Stimulated activated CD4-positive, alpha-beta T cell treated with anti-CD3 and anti-CD28 coated beads, Interleukin-2, amount 100 ng/mL, for 4 hours (primary cell): ENCODE data around the gene DNASE1.
"Not testable (repeated sequence)": the region's sequence is repeated elsewhere in the genome, so short reads cannot be mapped to it uniquely, and the experiment has no call there.

Experiments
- DNase-seq: peaks from one replicate; pipeline ENCODE4 v3.0.0-alpha.2; 2020; ENCODE audit warnings: low read depth

The DNASE1 gene, protein sequence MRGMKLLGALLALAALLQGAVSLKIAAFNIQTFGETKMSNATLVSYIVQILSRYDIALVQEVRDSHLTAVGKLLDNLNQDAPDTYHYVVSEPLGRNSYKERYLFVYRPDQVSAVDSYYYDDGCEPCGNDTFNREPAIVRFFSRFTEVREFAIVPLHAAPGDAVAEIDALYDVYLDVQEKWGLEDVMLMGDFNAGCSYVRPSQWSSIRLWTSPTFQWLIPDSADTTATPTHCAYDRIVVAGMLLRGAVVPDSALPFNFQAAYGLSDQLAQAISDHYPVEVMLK

DNA sequence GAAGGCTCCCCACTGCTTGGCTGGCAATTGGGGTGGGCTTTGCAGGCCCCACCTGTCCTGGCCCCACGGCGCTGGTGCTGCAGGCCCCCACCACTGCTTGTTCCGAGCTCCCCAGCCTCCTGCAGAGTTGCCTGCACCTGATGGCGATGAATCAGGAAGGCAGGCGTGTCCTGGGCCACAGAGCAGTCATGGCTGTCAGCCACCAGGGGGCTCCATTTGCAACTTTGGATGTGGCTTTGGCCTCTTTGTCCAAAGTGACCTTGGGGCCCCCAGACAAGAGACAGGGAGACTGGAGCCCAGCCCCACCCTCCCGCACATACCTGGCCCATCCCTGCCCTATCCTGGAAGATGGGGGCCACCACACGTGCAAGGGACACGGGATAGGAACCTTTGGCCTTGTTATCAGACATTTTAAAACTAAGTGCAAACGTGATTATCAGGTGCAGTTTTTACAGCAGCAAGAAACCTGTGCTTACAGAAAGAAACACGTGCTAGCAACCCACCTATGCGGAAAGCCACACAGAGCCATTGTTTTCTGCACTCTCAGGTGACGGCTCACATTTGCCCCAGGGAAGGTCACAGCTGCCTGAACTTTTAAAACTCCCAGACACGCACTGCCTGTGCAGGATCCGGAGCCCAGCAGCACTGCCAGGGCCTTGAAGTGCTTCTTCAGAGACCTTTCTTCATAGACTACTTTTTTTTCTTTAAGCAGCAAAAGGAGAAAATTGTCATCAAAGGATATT, at the start of gene DNASE1:
Gene DNASE1, plus strand, starts transcription at position 443 of the 743 bp plus-strand sequence. CDS start 683 bp downstream, outside the sequence.
- peak; percentile 19 for DNase-seq

DNA sequence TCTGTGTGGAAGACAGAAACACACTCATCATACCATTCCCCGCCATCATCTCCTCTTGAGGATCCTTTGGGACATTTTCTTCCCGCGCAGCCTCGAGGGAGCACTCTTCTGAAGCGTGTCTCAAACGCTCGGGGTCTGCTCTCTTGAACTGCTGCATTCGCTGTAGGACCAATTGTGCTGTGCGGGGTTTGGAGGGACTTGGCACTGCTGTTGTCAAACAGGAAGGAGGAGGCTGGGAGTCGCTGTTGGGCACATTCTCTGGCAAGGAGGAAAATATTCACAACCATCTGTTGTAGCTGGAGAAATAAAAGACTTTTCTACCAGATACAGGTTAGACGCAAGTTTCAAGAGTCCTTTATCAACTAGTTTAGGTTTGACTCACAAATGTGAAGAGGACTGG, 48.0 kb upstream of the DNASE1 start:
- no peak for DNase-seq

DNA sequence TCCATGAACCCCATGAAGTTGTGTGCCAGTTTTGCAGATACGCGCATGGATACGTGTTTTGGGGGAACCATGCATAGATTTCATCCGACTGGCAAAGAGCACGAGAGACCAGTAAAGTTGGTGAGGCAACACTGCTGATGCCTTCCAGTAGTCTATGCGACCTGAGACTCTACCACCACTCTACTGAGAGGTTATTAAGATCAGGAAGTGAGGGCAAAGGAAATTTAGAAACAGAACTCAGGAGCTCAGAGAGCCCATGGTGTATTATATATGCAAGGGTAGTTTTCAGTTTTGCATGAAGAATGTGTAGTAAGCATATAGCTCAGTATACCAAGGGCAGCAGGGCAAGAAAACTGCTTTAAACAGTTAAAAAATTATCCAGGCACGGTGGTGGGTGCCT, 47.3 kb upstream of the DNASE1 start:
- DNase-seq = no peak

DNA sequence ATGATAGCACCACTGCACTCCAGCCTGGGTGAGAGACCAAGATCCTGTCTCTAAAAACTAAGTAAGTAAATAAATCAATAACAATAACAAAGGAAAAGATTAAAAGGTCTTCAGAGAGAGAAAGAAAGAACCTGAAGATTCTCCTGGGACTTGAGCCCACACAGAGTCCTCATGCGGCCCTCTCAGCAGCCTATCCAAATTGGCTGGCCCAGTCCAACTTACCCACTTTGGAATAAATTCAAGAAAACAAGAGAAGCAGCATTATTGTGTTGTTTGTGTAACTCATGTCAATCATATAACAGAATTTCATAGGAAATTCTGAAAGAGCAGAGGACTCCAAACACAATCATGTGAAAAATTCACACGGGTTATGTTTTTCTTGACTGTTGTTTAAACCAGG, 46.9 kb upstream of the DNASE1 start:
- DNase-seq = no peak

DNA sequence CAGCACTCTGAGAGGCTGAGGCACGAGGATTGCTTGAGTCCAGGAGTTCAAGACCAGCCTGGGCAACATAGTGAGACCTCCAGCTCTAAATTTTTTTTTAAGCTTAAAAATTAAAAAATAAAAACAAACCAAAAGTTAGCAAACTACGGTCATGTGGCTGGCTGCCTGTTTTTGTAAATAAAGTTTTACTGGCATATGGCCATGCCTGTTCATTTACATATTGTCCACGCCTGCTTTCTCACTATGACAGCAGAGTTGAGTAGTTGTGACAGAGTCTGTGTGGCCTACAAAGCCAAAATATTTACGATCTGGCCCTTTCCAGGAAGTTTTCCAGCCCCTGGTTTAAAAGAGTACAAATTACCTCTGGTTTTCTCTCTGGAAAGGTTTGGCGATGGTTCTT, 46.4 kb upstream of the DNASE1 start:
- DNase-seq = no peak

DNA sequence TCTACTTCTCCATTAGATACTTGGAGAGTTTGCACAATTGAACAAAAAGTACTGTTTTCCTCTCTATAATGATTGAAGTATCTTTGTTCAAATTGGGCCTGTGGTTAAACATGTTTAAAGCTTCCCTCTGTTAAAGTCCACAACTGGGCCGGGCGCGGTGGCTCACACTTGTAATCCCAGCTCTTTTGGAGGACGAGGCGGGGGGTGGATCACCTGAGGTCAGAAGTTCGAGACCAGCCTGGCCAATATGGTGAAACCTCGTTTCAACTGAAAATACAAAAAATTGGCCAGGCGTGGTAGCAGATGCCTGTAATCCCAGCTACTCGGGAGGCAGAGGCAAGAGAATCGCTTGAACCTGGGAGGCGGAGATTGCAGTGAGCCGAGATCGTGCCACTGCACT, 45.5 kb upstream of the DNASE1 start:
- DNase-seq = not testable (repeated sequence)

DNA sequence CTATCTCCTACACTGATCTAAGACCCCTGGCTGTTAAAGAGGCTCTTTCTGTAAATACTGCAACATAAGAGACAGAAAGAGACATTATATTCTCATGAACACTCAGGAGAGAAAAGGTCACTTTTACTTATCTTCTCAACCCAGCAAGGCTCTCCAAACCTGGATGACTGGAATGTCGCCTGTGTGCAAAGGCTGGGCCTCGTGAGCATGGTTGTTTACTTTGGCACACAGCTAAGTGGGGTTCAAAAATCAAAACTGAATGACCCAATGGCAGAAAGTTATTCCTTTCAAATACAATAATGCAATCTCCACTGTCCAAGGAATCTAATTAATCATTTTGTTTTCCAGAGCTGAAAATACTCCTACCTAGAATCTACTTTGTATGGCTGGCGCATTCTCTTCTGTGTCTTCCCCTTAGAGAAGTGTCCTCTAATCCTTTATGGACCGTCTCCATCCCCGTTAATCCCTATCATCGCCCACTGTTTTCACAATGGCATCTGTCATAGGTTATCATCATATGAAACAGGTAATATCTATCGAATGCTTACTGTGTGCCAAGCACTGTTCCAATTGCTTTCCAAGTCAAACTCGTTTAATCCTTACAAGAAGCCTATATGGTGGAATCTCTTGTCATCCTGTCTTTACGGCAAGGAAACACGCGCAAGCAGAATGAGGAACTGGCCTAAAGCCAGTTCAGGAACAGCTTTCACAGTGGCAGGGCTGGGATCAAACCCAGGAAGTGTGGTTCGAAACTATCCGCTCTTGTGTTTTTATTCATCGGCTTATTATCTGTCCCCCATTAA, 44.4 kb upstream of the DNASE1 start:
- no peak for DNase-seq

DNA sequence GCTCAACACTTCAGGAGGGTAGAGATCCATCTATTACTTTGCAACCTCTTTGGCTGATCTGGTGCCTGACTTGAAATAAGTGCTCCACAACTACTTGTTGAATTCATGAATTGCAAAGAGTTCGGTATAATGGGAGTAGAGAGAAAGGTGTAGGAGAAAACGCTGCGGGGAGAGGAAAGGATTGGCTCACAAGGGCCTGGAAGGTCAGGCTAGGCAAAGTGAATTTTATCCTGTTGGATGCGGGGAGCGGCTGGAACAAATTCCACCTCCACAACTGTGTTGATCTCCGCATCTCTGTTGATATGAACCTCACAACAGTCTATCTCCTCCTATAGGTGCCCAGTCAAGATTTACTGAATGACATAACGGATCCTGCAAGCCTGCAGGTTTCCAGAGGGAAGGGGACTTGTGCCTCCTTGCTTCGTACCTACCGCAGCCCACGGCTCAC, 43.8 kb upstream of the DNASE1 start:
- no peak for DNase-seq

DNA sequence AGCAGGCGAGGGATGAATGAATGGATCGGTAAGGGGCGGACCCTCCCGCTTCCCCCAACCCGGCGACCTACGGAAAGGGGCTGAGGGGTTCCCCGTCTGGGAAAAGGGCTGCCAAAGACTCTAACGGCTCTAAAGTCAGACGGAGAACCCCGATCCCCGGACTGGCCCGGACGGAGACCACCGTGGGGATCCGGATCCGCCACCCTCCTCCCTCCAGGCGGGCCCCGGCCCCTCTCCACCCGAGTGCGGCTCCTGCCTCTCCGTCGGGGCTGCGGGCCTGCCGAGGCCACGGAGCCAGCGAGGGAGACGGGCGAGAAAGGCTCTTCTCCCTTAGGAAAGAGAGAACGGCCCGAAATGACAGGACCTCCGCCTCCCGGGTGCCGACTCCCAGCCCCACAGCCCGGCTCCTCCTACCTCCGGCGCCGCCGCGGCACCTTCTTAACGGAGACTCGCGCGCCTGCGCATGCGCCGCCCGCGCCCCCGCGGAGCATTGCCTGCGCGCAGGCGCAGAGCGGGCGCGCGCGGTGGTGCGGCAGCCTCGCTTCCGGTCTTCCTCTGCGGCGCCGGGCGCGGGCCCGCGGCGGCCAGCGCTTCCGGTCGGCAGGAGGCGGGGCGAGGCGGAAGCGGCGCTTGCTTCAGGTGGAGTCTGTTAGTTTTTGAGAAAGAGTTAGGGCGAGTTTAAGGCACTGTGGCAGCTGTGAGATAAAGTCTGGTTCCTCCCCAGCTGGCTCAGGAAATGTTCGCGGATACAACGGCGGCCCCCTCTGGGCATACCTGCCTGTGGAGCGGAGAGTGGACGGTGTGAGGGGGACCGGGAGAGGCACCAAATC, 43.1 kb upstream of the DNASE1 start, which contains the start of gene SLX4:
Gene SLX4, minus strand, starts transcription at position 461 of the 830 bp plus-strand sequence. CDS start 2,642 bp downstream, outside the sequence.
- peak; percentile 86 for DNase-seq

DNA sequence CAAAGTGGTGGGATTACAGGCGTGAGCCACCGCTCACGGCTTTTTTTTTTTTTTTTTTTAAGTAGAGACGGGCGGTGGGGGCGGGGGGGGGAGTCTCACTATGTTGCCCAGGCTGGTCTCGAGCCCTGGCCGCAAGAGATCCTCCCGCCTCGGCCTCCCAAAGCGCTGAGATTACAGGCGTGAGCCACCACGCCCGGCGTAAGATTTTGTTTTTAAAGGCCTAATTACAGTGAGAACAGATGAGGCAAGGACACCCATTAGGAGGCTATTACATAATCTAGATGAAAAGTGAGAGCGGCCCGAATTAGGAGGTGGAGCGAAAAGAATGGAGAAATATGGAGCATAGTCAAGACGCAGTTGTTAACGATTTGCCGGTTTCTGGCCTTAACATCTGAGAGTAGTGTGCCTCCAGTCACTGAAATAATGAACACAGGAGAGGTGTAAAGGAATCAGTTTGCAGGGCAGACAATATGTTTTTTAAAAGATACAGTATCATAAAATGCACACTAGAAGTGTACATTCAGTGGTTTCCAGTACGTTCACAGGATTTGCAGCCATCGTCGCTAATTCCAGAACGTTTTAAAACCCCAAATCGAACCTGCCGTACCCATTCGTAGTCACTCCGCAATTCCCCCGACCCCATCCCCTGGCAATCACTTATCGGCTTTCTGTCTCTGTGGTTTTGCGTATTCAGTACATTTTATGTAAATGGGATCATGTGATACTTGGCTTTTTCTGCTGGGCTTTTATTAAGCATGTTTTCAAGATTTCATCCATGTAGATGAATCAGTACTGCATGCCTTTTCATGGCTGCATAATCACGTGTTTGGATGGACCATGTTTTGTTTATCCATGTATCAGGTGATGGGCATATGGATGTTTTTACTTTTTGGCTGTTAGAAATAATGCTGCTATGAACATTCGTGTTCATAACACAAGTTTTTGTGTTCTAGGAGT, 41.7 kb upstream of the DNASE1 start:
- no peak for DNase-seq

DNA sequence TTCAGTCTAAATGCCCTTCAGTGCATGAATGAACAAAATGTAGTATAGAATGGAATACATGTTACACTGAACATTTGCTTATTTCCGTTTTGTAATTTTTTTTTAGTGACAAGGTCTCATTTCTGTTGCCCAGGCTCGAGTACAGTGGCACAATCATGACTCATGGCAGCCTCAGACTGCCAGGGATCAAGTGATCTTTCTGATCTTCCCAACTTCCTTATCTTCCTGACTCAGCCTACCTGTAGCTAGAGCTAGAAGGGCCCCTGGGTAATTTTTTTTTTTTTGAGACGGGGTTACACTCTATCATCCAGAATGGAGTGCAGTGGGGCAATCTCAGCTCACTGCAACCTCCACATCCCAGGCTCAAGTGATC, 35.7 kb upstream of the DNASE1 start:
- DNase-seq = no peak

DNA sequence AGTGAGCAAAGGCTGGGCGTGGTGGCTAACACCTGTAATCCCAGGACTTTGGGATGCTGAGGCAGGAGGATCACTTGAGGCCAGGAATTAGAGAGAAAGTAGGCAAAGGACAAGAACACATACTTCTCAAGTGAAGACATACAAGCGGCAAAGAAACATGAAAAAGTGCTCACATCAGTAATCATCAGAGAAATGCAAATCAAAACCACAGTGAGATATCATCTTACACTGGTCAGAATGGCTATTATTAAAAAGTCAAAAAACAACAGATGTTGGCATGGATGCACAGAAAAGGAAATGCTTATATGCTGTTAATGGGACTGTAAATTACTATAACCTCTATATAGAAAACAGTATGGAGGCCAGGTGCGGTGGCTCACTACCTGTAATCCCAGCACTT, 30.8 kb upstream of the DNASE1 start:
- no peak for DNase-seq

DNA sequence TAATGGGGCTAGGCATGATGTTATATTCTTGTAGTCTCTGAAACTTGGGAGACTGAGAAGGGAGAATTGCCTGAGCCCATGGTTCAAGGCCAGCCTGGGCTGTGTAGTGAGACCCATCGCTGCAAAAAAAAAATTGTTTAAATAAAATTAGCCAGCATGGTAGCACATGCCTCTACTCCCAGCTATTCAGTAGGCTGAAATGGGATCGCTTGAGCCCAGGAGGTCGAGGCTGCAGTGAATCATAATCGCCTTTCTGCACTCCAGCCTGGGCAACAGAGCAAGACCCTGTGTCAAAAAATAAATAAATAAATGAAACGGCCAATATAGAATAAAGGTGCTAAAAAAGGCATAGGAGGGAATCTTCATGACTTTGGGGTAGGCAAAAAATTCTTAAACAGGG, 29.2 kb upstream of the DNASE1 start:
- no peak for DNase-seq

DNA sequence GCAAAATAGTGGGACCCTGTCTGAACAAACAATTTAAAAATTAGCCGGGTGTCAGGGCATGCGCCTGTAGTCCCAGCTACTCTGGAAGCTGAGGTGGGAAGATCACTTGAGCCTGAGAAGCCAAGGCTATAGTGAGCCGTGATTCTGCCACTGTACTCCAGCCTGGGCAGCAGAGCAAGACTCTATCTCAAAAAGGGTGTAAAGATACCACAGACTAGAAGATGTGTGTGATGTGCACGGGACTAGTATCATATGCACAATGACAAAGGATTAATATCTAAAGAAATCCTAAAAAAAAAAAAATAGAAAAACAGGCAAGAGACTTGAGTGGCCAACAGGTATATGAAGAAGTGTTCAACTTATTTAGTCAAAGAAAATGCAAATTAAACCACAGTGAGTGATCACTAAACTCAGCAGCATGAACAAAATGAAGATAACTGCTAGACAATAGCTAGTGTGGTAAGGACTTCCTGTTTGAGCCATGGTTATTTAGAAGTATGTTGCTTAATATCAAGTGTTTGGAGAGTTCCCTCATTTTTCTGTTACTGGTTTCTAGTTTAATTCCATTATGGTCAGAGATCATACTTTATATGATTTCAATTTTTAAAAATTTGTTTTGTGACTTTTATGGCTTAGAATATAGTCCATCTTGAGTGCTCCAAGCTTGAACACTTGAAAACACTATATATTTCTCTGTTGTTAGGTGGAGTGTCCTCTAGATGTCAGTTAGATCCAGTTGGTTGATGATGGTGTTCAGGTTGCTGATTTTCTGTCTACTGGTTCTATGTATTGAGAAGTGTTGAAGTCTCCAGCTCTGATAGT, 28.4 kb upstream of the DNASE1 start:
- no peak for DNase-seq

DNA sequence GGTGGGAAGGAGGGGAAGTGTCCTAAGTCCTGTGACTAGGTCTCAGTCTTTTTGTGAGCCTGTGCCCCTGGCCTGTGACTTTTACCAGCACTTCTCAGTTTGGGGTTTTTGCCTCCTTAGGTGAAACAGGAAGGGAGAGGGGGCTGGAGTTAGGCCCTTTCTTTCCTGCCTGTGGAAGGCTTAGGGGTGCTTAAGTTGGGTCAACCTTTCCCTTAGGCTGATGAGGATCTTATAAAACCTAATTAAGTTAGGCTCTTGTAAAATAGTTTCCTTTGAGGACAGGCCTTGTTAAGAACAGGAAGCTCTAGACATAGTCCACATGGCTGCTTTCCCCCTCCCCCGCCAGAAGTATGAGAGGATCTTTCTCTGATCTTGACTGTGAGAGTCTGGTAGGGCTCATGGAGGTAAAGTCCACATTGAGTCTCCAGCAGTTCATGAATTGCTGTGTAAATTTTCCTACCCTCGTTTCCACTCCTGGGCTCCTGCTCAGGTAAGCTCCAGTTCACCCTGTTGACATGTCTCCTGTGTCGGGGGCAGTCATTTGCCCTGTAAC, 17.0 kb upstream of the DNASE1 start:
- no peak for DNase-seq

DNA sequence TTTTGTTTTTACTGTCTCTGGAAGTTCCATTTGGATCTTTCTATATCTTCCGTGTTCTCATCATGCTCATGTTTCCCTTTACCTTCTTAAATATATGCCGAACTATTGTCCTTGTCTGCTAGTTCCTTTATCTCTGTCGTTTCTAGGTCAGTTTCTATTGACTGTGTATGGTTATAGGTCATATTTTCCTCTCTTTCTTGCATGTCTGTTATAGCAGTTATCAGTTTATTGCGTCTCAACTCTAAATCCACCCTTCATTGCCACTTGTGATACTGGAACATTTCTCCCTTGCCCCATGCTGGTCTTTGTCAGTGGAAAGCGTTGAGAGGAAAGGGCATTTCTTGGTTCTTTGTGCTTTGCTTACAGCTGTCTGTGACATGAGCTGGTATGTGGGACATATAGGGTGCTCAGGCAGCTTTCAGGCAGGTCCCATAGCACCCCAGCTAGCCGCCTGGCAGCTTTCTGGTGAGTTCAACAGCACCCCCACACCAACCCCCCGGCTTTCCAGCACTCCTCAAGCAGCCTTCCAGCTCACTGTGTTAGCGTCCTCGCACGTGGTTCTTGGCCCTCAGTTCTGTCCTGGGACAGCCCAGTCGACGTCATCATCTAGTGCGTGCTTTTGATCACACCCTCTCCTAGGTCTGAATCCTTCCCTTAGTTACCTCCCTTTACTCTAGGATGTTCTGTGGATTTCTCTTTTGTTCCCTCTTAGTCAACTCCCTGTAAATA, 15.4 kb upstream of the DNASE1 start:
- DNase-seq = no peak

DNA sequence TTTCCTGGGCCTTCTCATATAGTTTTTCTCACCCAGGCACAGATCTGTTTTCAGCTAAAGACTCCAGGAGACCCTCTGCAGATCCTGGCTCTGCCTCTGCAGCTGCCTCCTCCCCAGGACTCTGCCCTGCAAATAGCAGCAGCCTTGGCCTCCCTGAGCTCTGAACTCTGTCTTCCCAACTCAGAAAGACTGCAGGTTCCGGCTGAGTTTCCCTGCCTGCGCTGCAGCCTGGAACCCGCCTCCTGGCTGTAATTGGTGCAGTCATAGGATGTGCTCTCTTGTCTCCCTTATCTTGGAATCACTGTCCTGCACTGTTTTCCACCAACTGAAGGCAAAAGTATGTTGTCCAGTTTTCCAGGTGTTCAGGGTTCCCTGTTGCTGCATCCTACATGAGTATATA, 14.3 kb upstream of the DNASE1 start:
- no peak for DNase-seq

DNA sequence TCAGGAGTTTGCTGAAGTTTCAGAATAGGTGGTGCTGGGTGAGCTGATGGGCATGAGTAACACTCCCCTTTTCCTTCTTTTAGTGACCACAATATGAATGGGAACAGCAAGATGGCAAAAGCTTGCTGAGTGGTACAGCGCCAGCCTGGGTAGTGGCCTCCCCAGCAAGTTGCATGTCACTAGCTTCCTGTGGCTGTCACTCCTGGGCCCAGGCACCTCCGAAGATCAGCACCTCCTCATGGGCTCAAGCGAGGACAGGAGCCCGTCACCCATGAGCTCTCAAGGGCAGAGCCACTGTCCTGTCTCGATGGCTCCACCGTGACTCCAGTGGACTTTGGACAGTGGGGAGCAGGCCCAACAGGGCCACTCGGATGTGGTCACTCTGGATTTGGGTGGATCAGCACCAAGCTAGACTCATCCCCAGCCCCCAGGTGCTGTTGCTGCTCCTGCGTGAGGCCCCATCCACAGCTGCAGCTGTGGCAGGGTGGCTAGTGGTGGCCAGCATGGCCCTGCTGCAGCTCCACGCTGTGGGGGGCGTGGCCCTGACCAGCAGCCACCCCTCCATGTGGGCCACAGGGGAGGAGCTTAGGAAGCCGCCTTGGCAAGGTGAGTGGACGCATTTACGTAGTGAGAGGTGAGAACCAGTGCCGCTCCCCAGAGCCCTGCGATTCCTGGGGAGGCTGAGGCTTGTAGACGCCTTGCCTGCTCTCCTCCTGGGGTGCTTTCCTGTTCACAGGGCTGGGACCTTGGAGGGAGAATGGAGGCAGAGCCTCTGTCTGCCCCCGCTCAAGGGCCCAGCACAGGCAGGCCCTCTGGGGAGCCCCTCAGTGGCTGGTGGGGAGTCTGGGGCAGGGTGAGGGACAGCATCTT, 13.6 kb upstream of the DNASE1 start:
- DNase-seq = no peak
